ENCODE data around the gene PAX9.

PAX9 gene

DNA sequence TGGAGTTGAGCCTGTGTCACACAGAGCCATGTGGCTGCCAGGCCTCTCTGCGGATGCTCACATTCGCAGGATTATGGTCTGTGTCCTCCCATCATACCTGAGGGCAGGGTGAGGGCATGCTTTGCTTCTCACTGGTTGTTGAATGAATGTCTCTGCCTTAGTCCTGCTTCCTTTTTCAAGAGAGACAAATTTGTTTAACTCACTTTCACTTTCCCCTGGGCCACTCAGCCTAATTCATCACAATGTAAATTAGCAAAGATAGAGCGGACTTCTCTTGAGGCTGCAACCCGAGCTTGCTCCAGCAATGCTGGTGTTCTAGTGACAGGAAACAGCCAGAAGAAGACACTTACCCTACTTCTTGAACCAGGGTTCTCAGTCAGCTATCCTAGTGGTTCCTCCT, 35.5 kb upstream of the PAX9 start:
- DNase-seq (ENCODE audit: low spot score), result no peak

DNA sequence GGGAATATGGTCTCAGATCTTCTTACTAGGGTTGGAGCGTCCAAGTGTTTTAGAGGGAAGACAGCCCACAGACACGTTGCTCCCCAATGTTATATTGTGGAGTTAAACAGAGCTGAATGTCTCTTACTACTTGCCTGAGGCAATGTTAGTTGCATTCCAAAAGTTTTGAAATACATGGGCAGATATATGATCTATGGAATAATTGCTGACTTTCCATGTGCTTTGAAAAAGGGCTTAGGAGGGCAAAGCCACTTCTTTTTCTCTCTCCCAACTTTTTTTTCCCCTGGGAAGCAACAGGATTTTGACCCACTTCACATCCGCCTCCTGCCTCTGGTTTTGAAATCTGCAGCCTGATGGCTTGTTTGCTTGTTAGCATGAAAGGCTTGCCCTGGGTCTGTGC, 33.7 kb upstream of the PAX9 start:
- TF ChIP-seq, protein P1, sequence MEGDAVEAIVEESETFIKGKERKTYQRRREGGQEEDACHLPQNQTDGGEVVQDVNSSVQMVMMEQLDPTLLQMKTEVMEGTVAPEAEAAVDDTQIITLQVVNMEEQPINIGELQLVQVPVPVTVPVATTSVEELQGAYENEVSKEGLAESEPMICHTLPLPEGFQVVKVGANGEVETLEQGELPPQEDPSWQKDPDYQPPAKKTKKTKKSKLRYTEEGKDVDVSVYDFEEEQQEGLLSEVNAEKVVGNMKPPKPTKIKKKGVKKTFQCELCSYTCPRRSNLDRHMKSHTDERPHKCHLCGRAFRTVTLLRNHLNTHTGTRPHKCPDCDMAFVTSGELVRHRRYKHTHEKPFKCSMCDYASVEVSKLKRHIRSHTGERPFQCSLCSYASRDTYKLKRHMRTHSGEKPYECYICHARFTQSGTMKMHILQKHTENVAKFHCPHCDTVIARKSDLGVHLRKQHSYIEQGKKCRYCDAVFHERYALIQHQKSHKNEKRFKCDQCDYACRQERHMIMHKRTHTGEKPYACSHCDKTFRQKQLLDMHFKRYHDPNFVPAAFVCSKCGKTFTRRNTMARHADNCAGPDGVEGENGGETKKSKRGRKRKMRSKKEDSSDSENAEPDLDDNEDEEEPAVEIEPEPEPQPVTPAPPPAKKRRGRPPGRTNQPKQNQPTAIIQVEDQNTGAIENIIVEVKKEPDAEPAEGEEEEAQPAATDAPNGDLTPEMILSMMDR (IDR thresholded peaks at IDR 0.05; ENCODE audit: extremely low read depth, missing control alignments), result no peak
- DNase-seq (ENCODE audit: low spot score), result no peak

More for the DNA sequence above, 35.5 kb upstream of the PAX9 start:
- TF ChIP-seq, protein P1 (IDR thresholded peaks at IDR 0.05; ENCODE audit: extremely low read depth, missing control alignments), result no peak

DNA sequence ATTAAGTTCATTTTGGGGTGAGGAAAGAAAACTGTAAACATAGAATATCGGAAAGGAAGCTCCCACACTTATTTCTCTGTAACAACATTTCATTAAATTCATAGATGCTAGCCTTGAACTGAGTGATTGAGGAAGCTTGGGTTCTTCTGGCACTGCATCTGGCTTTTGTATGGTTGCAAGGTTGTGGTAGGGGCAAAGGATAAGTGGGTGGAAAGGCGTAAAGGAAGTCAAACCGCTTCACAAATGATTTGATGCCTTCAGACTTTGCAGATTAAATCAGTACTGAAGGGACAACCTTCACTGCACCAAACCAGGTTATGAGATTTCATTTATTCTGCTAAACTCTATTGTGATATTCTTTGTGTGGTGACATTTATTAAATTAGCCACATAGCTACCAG, 28.1 kb upstream of the PAX9 start:
- TF ChIP-seq, protein P1 (IDR thresholded peaks at IDR 0.05; ENCODE audit: extremely low read depth, missing control alignments), result no peak
- no peak for DNase-seq (ENCODE audit: low spot score)

DNA sequence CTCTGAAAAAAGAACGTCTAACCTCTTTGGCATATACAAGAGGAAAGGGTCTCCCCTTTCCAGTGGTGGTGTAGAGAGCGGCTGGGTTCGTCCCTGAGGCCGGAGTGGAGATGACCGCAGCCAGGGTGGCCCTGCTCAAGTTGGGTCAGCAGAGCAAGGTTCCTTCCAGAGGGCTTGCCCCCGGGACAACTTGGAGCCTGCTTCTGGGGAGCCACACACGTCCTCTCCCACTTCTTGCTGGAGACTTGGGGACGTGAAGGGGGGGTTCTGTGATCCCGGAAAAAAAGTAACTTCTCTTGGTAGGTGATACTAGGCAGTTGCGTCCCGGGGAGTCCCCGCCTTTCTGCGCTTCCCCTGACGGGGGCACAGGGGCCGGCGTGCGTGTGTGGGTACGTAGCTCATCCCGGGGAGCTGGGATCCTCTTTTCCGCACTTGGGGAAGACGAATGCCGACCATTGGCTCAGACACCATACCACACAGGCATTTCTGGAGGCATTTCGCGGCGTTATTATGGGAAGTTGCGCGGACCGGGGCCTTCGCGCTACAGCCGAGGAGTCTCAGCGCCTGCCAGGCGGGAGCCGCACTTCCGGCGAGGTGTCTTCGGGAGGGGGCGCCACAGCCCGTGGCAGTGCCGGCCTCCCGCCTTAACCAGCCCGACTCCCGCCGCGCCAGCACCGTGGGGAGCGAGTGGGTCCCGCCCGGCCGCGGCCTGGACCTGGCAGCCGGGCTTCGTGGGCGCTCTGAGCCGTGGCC, 14.8 kb upstream of the PAX9 start:
- TF ChIP-seq, protein P1 (IDR thresholded peaks at IDR 0.05; ENCODE audit: extremely low read depth, missing control alignments), result no peak
- no peak for DNase-seq (ENCODE audit: low spot score)

DNA sequence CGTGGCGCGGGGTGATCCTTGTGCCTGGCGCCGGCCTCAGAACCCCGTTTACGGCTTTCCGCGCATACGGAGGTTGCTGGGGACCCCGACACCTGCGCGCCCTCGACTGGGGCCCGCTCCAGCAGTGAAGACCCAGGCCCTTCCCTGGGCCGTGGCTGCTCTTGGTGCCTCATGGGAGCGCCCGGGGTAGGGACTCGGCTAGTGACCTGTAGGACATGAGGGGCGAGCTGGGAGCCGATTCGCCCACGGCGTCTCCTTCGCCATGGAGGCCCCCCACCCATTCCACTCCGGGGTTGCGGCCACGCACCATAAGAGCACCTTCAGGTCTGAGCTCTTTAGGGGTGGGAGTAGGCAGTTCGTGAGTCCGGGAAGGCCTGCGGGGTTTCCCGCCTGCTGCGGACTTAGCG, 14.2 kb upstream of the PAX9 start:
- TF ChIP-seq, protein P1 (IDR thresholded peaks at IDR 0.05; ENCODE audit: extremely low read depth, missing control alignments), result no peak
- no peak for DNase-seq (ENCODE audit: low spot score)

DNA sequence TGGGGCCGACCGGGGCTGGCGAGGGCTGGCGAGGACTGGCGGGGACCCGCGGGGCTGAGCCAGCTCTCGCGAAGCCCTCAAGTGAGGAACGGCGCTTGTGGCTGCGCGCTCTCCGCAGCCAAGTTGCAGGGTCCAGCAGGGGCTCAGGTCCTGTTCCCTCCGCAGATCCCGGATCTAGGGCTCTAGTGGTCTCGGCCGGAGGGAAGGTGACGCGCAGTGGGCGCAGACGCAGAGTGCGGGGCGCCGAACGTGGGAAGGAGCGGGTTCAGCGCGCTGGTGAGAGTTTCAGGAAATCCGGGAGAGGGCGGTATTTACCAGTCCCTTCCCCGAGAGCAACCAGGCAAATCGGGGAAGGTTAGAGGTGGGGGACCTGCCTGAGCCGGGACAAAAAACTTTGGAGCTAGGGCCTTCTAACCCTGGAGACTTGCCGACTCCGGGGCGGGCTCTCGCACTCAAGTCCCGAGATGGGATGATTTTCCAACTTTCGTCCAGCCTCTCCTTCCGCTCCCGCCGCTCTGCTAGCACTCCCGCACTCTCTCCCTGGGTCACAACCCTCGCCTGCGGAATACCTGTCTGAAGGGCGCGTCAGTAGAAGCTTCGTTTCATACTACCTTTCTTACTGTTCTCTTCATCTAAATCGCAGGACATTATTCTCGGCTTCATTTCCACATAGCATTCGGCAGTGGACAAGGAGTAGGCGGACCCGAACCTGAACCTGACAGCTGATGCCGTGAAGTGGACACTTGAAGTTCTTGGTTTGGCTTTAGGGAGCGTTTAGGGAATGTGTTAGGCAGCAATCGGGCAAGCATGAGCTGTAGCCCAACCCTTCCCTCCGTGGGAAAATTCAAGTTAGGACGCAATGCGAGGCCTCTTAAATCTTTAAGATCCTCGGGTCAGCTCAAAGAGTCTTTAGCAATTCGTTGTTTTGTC, 13.6 kb upstream of the PAX9 start:
- TF ChIP-seq, protein P1 (IDR thresholded peaks at IDR 0.05; ENCODE audit: extremely low read depth, missing control alignments), result no peak
- DNase-seq (ENCODE audit: low spot score), result no peak
